Measurements from ENCODE around the gene TNFRSF18.

The TNFRSF18 gene

DNA sequence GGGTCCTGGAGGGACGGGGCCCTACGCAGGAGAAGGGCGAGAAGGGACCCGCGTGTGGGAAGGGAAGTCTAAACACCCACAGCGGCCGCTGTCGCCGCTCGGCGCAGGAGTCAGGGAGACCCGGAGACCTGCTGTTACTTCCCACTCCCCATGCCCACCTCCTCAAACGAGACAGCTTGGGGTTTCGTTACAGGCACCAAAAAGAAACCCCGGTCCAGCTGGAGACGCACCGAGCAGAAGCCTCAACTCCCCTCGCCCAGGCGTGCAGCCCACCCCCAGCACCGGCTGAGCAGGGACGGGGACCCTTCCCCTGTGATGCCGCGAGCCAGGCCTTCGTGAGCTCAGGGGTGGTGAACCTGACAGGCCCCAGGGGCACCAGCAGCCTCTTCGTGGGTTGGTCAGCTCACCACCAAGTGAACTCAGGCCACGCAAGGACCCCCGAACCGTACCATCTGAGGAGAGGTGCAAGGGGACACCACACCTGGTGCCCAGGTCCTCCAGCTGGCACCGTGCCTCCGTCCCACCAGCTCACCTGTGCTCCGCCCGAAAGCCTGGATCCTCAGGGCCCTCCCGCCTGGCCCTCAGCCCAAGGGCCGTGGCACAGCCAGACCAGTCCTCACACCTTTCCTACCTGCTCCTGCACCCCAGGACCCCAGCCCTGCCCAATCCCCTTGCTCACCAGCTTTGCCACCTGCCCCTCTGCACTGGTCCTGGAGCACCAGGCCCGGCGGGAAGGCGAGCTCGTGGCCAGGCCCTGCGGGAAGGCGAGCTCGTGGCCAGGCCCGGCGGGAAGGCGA lies 20.4 kb upstream of the TNFRSF18 start:
- DNase-seq = no peak

DNA sequence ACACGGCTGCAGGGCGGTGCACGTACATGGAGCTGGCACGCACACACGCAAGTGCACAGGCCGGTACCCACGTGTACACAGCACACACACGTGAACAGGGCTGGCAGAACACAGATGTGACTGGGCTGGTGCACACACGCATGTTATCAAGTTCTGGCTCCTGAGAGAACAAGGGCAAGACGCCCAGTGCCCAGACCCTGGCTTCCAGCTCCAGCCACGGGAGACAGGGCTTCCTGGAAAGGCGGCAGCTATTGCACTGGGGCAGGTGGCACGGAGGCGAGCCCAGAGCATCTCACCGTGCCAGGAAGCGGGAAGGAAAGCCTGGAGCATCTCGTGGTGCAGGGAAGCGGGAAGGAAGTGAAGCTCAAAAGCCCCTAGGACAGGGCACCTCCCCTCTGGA lies 19.5 kb upstream of the TNFRSF18 start:
- DNase-seq = no peak

DNA sequence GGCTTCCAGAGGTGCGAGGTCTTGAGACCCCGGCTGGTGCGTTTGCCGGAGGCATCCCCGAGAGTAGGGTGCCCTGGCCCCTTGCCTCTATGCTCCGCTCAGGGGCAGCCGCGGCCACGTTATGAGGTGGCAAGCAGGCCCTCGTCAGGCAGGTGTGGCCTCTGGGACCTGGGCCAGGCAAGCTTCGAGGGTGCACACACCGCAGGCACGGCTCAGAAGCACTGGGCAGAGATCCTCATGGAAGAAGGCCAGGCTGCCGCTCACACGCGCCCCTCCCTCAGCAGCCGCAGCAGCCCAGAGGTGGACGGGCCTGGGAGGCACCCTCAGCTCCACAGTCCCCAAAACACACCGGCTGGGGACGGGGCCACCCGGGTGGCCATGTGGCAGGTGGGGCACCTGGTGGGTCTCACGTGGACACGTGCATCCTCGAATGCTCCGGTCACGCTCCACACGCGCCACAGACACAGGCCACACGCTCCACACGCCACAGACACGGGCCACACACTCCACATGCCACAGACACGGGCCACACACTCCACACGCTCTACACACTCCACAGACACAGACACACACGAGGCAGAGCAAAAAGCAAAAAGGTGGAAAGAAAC lies 18.9 kb upstream of the TNFRSF18 start:
- DNase-seq = no peak

DNA sequence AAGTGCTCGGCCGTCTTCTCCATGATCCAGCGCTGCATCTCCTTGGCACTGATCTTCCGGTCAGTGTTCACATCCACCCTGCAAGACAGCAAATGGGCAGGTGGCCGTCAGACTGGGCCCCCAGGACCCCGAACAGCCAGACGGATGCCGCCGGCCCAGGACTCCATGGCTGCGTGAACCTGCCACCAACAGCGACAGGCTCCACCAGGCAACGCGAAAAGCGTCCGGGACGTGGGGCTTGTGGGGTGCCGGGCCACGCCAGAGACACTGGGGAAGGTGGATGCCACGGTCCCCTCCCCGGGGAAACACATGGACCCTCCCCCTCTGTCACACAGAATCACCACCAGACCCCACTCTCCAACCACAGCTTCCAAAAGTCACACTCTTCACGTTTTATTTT lies 17.5 kb upstream of the TNFRSF18 start:
- DNase-seq = no peak

DNA sequence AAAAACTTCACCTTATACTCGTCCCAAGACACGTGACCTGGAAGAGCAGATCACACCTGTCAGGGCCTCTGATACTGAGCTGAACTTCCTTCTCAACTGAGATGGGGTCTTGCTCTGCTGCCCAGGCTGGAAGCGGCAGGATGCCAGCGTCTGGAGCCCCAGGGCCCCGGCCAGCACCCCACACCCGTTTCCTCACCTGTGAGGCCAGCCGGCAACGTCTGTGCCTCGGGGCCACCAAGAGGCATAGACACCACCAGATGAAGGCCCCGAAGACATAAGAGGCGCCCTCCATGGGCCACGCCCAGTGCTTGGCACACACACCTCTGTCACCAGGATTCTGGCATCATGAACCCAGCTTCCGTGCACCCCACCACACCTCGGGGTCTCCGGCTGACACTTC lies 16.9 kb upstream of the TNFRSF18 start:
- DNase-seq = no peak

DNA sequence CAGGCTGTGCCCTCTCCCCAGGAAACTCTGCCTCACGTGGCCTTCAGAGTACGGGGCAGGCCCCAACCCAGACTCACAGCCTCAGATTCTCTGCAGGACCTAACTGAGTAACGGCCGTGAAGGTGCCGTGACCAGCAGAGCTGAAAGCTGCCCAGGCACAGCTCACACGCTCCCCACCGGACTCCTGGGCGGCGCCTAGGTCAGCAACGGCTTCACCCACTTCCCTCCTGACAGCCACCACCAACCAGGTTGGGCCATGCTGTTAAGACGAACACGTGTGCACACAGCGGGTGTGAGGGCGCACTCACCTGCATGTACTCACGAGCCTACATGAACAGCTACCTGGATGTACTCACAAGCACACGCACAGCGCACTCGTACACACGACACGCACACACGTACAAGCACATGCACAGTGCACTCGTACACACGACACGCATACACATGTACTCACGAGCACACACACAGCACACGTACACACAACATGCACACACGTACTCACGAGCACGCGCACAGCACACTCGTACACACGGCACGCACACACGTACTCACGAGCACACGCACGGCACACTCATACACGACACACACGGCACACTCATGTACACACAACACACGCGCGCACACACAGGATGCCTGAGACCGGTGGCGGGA lies 16.3 kb upstream of the TNFRSF18 start:
- DNase-seq = no peak

DNA sequence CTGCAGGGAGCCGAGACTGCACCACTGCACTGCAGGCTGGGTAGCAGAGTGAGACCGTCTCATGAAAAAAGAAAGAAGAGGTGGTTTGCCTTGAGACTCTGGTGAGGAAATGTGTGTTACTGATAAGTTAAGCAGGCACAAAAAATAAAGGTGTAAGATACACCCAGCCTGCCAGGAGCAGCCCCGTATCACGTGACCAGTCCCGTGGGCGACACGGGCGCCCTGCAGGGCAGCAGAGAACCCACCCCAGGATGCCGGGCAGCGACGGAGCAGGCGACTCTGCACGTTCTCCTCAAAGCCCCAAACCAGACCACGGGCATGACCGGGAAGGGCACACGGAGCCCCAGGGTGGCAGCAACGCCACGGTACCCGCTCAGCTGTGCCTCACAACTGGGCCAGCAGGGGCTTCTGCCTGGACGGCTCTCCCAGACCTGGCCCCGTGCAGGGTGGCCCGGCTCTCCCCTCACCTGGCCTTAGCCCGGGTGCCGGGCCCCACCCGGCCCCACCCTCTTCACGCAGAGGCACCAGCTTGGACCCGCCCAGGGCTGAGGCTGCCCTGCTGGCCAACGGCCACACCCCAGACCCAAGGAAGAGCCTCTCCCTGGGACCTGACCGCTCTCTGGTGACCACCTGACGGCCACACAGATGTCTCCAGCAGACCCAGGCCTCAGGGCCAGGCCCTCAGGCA lies 15.6 kb upstream of the TNFRSF18 start:
- DNase-seq = no peak

DNA sequence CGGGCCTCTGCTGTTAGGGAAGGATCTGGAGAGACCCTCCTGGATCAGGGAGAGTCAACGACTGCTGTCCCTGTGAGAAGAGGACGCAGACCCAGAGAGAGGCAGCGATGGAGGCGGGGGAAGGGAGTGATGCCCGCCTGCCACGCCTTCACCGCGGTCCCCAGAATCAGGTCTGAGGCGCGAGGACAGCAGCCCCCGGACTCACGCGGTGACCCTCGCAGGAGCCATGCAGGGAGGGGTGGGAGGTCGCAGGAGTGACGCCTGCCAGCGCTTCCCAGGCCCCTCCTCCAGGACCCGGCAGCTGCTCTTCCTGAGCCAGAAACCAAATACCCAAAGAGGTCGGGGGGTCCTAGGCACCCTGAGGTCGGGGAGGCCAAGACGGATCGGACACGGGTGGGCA lies 13.8 kb upstream of the TNFRSF18 start:
- DNase-seq = no peak

DNA sequence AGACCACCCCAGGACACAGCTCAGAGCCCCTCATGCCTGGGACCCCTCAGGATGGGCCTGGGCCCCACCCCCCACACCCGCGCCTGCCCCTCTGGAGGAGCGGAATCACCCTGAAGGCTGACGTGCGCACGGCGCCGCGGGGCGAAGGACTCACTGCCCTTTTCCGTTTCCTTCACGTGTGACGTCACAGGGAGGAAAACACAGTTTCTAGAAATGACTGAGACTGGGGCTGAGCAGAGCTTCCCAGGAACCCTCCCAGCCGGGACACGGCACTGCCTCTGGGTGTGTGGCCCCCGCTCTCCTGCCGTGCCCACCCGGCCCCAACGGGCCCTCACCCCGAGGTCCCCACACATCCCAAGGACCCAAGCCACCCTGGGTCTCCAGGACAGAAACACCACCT lies 12.9 kb upstream of the TNFRSF18 start:
- DNase-seq = no peak

DNA sequence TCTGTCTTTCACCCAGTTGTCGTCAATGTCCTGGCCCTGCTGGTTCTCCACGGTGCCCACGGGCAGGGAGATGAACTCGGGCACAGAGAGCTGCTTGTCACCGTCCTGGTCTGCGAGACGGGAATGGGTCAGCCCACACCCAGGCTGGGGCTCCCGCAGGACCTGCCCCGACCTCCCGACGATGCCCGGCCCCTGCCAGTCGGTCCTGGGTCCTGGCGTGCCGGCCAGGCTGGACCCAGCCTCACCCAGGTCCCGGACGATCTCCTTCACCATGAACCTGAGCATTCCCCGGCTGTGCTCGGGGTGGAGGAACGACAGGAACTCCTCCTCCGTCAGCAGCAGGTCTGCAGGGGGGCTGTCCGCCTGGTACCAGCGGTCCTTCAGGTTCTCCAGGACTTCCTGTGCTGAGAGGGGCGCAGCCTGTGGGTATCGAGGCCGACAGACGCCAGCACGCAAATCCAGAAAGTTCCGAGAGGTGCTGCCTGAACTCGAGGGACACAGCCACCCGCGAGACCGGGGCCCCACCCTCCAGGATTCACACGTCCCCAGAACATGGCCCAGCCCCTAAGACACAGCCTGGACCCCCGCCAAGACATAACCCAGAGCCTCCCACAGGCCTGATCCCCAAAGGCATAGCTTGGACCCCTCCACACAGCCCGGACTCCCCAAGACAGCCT lies 12.3 kb upstream of the TNFRSF18 start:
- no peak for DNase-seq

DNA sequence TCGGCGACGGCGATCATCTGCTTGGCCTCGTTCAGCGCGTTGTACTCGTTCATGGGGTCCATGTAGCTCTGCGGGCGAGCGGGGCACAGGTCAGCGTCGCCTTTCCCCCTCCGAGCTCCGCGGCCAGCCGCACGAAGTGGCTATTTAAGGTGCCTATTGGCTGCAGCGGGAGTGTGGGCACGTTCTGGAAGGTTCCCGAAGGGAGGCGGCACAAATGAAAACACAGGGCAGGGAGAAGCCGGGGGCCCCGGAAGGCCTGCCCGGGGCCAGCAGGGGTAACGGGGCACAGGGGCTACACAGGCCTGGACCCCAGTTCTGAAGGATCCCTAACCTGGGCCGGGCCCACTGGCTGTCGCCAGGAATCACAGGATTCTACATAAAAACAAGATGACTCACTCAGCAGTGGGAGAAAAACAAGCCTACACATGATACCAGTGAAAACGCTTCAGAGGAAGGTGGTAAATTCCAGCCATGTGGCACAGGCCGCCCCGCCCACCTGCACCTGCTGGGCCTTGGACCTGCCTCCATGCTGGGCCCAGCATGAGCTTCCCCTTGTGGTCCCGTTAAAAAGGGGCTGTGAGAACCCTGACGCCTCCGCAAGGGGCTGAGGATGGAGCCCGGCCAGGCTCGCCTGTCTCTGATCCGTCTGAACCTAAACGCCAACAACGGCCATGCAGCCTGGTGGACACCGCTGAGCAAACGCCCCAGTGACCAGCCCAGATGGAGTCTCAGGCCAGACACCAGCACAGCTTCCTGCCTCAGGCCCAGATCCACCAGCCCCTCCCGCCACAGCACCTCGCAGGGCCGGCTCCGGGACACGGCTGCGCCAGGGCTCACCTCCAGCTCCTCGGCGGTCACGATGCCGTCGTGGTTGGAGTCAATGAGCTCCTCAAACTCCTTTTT lies 11.5 kb upstream of the TNFRSF18 start:
- DNase-seq = peak; percentile 97

DNA sequence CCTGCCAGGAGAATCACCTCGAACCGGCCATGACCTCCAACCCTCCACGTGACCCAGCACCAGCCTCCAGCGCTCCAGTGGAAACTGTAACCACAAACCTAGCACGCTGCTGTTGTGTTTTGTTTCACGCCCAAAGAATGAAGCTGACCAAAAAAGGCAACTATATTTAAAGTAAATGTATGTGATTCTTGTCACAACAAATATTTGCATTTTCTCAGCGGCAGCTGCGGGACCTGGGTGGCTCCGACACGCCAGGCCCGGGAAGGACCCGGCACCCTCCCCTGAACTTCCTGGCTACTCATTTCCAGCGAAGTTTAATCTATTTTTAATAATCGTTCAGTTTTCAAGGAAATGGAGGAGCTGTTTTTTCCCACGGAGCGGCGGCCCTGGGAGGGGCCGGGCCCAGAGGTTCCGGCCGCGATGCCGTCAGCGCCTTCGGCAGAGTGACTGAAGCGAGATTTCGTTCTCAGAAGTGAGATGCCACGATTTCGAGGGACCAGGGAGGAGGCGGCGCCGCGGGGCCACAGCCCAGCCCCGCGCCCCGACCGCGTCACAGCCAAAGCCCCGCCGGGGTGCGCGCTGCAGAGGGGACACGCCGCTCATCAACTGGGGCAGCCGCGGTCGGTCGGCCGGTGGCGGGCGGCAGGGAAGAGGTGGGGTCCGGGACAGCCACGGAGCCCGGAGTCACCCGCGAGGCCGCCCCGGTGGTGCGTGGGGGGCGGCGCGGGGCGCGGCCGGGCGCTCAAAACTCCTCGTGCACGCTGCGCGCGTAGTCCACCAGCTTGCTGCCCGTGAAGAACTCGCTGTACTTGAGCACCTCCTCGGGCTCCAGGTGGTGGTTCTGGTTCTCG lies 10.6 kb upstream of the TNFRSF18 start:
- no peak for DNase-seq

DNA sequence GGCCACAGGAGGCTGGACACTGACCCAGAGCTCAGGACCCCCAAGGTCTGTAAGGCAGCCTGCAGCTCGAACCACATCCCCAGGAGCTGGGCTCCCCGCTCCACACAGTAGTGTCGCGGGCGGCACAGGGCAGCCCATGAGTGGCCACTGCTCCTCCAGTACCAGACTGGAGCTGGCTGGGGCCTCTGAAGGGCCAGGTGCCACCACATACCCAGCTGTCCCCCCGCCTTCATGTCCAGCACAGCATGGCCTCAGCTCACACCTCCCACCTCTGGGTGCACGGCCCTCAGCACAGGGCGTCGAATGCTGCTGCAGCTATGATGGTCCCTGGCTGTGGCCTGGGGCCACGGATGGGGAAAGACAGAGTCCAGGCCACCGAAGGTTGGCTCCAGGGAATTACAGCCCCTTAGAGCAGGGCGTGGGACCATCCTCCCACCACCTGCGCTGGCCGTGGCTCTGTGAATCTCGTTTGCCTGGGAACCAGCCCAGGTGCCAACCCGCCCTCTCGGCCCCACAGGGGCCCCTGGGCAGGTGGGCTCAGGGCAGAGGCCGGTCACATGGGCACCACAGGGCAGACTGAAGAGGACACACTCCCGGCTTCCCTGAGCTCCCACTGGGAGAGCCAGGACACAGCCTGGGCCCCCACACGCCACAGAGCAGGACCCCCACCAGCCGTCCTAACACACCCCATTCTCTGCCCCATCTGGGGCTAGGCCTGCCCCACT lies 9.7 kb upstream of the TNFRSF18 start:
- DNase-seq = no peak

DNA sequence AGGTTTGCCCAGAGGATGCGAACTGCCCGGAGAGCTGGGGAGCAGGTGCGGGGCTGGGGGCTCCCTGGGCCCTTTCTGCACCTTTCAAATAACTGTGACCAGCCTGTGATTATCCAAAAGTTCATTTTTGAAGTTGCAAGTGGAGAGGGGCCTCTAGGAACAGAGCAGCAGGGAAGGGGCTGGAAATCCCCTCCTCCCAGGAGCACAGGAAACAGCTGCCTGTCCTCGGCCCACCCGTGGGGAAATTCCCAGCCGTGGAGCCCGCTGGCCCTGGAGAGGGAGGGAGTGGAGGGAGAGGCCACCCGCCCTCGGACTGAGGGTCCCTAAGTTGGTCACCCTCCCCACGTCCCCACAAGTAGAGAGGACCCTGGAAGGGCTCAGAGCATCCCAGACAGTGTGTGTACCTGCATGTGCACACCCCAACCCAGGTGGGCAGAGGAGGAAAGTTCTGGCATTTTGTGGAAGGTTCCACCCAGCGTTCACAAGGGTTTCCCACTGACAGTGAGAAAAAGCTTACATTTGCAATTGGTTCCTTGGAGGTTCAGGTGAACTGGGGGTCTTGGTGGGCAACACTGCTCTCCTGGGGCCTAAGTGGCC lies 8.8 kb upstream of the TNFRSF18 start:
- DNase-seq = no peak

DNA sequence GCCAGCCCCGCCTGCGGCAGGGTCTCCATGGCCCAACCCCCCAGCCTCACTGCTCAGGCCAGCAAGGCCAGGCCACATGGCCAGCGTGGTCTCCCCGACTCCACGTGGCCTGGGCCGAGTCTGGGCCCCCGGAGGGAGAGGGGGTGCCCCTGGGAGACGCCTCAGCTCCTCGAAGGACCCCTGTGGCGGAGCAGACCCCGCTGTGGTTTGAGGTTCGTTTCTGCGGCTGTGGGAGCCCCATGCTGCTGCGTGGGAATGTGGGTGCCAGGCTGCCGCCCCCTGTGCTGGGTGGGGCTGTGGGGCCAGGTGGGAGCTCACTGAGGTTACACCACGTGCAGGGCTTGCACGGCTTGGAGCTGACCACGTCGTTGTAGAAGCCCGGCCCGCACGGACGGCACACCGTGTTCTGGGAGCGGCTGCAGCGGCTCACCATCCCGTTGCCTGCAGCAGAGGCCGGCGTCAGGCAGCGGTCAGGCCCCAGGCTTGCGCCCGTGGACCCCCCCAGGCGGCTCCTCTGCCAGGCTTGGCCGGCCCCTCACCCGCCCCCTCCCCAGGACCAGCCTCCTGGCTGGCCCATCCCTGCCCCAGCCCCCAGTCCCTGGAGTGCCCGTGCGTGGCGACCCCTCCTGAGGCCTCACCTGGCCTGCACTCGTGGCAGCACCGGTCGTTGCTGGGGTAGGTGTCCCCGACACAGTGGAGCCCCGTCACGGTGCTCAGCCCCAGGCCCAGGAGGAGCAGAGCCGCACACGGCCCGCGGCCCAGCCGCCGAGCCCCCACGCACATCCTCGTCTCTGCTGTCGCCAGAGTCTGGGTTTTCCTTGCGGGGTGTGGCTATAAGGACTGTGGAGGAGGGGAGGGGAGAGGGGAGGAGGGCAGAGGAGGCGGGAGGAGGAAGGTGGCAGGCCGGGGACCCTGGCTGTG lies 7.2 kb upstream of the TNFRSF18 start, which contains the start of gene TNFRSF4:
Gene TNFRSF4 (minus strand): TSS at position 809 of the 921 bp plus-strand sequence. CDS start 26 bp downstream, at position 783.
- no peak for DNase-seq

DNA sequence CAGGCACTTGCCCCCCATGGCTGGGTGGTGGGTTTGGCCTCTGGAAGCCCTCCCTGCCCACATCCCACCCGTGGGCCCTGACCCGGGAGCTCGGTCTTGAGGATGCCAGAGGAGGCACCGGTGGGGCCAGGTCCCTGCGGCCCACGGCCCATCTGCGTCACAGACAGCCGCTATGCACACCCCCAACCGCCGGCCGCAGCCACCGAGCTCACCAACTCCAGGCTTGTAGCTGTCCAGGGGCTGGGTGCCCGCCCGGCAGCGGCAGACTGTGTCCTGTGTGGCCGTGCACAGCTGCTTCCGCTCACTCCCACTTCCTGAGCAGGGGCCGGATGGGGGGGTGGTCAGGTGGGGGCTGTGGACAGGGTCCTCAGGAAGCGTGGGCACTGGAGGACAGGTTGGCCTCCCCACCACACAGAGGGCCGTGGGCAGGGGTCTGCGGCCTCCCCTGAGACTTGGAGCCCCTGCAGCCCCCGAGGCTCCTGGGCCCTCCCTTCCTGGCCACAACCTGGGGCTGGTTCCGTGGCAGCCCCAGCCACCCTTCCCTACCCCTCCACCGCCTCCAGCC lies 6.5 kb upstream of the TNFRSF18 start:
- no peak for DNase-seq

DNA sequence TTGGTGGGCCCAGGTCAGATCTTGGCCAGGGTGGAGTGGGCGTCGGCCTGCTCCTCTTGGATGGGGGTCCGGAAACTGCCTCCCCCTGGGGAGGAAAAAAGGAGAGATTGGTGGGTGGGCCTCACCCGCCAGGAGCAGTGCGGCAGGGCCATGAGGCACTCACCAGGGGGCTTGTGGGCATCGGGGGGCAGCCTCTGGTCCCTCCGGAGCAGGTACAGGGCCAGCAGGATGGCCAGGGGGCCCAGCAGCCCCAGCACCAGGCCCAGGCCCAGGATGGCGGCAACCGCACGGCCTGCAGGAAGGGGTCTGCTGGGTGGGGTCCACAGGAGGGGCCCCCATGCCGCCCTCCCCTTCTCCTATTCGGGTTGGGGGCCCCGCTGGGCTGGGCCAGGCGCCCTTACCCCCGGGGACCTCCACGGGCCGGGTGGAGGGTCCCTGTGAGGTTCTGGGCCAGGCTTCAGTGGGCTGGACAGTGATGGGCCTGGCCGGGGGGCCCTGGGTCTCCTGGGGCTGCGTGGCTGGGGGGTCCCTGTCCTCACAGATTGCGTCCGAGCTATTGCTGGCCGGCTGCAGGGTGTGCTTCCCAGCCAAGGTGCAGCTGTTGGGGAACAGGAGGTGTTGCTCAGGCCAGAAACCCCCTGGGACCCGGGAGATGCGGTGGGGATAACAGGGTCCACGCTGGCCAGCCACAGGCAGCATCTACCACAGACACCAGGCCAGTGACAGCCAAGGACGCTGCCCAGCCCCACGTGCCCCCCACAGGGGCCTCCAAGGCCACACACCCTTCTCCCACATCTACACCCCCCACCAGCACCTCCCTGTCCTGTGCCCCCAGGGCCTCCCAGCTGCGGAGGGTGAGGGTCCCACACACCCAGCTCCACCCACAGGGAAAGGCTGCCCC lies 5.4 kb upstream of the TNFRSF18 start:
- DNase-seq = peak; percentile 22

Measured in 8988T (cell line).